Tibial nerve (tissue), 4 donors: ENCODE measurements around the gene SFXN5. TPM values are rescaled to one million over a fixed set of nuclear protein-coding genes. Genes with fewer than 3 reads are reported as not detected.
A peak's percentile ranks its signal among the peaks of the same experiment; 100 is the strongest.

Source experiments
- DNase-seq, 2 donors: peaks; one replicate each; pipeline ENCODE4 v3.0.0-alpha.2; 2019; ENCODE audit warnings: low spot score in 2 of 2
- H3K27ac ChIP-seq, 4 donors: fragments of 200-600 bp; sonication (generic) in 3 of 4; one replicate each; pipeline ENCODE4 v1.5.1; 2017 to 2019; ENCODE audit warnings: mild to moderate bottlenecking in 1 of 4
- H3K27me3 ChIP-seq, 2 donors: fragments of 200-600 bp; sonication (generic) in 1 of 2; one replicate each; pipeline versions ENCODE4 v1.5.1 to v1.6.0; 2017 to 2019
- H3K36me3 ChIP-seq, 3 donors: fragments of 200-600 bp; sonication (generic); one replicate each; pipeline ENCODE4 v1.5.1; 2018 to 2019
- H3K4me1 ChIP-seq, 4 donors: fragments of 200-600 bp; sonication (generic) in 3 of 4; one replicate each; pipeline ENCODE4 v1.5.1; 2017 to 2019
- H3K4me3 ChIP-seq, 4 donors: fragments of 200-600 bp; sonication (generic) in 3 of 4; one replicate each; pipeline ENCODE4 v1.5.1; 2017 to 2019; ENCODE audit warnings: mild to moderate bottlenecking in 1 of 4, moderate library complexity in 1 of 4
- H3K9me3 ChIP-seq, 4 donors: fragments of 200-600 bp; sonication (generic) in 3 of 4; one replicate each; pipeline ENCODE4 v1.5.1; 2017 to 2019
- CTCF ChIP-seq, 5 experiments: fragments of 200-600 bp in 3 of 5; fragments of 450-650 bp in 2 of 5; sonication (generic) in 3 of 5; IDR thresholded peaks; one replicate each; pipeline ENCODE4 v1.5.1; 2016 to 2019; ENCODE audit warnings: antibody characterized with exemption in 5 of 5, mild to moderate bottlenecking in 3 of 5, moderate library complexity in 2 of 5
- EP300 ChIP-seq, 2 donors: sonication (generic); formaldehyde crosslinking; IDR thresholded peaks; one replicate each; pipeline ENCODE4 v1.6.1; 2017; ENCODE audit warnings: antibody characterized with exemption in 2 of 2, mild to moderate bottlenecking in 1 of 2
- POLR2A ChIP-seq, 2 donors: fragments of 450-650 bp; IDR thresholded peaks; one replicate each; pipeline ENCODE4 v1.6.1; 2017; ENCODE audit warnings: antibody characterized with exemption in 2 of 2, mild to moderate bottlenecking in 2 of 2, moderate library complexity in 2 of 2
- WGBS, 2 donors: methylation state at CpG; one replicate each; pipeline ENCODE4 v1.1.5; 2018; 5-methylcytosine and 5-hydroxymethylcytosine counted together
- total RNA-seq, 4 donors: library from RNA; depleted of rRNA; stranded (reverse); fragments of >200 nt; gene quantifications; one replicate each; pipeline ENCODE4 v1.1.0, GENCODE V29; 2016

SFXN5 gene
- total RNA-seq, 4 donors from 2014 or later, result 13.8 to 58.1 (median 21.7) TPM

GRCh38 chr2:72915320-72915906, 156.1 kb downstream of the SFXN5 start:
- Histone ChIP-seq H3K27me3 (peaks cover 7 to 99% of the 10 kb centered on the region in 2 donors), H3K9me3 (no peaks in the 10 kb centered on the region), H3K36me3 (no peaks in the 10 kb centered on the region), H3K4me3 (peak overlapping the region in 2 of 4 donors; percentile 39 to 47), H3K27ac (no peak overlapping the region), H3K4me1 (peaks cover 0 to 53% (median 43%) of the 10 kb centered on the region in 4 donors)
- TF ChIP-seq CTCF (IDR thresholded peaks at IDR 0.05) (no peak), EP300 (IDR thresholded peaks at IDR 0.05) (no peak), POLR2A (IDR thresholded peaks at IDR 0.05) (no peak)
- WGBS, 2 donors, result 4 to 8% methylated on average over 23 to 26 of the region's 26 CpGs
- DNase-seq, result no peak

DNA sequence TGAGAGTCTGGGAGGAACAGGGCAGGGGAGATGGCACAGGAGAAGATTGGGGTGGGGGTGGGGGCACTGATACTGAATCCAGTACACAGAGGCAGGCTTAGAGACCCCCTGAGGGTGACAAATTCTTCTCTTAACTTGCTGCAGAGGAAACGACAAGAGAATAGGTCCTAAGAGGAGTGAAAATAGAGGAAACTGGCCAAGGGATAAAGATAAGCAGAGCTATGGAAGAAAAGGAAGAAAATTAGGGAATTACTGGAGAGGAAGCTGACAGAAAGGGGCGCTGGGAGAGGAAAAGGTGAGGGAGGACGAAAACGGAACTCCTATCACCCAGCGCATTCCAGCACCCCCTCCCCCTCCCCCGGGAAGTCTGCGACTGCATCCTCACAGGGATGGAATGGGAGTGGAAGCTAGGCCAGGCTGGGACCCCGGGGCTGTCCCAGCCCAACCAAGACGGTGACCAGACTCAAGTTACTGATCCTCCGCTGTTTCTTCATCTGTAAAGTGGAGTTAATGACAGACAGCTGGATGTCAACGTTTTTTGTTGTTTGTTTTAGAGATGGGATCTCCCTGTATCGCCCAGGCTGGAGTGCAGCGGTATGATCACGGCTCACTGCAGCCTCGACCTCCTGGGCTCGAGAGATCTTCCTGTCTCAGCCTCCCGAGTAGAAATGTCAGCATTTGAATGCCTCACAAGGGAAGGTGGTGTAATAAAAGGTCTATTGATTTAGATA, 156.8 kb downstream of the SFXN5 start:
- DNase-seq, result no peak

GRCh38 chr2:72914206-72914559, 157.3 kb downstream of the SFXN5 start:
- Histone ChIP-seq H3K4me1 (peaks cover 0 to 44% (median 35%) of the 10 kb centered on the region in 4 donors), H3K36me3 (no peaks in the 10 kb centered on the region), H3K27ac (no peak overlapping the region), H3K27me3 (peaks cover 5 to 99% of the 10 kb centered on the region in 2 donors), H3K4me3 (no peak overlapping the region), H3K9me3 (no peaks in the 10 kb centered on the region)
- no peak for TF ChIP-seq POLR2A (IDR thresholded peaks at IDR 0.05)
- no peak for TF ChIP-seq EP300 (IDR thresholded peaks at IDR 0.05)
- TF ChIP-seq CTCF (IDR thresholded peaks at IDR 0.05), result no peak
- 5 to 8% methylated on average over 7 of the region's 7 CpGs for WGBS, 2 donors
- no peak for DNase-seq

More for the DNA sequence above, 156.8 kb downstream of the SFXN5 start:
- no peaks in the 10 kb centered on the region for H3K36me3 ChIP-seq
- H3K9me3 ChIP-seq, result no peaks in the 10 kb centered on the region
- H3K4me3 ChIP-seq, result no peak overlapping the region
- H3K4me1 ChIP-seq, result peaks cover 0 to 47% (median 36%) of the 10 kb centered on the region in 4 donors
- TF ChIP-seq EP300 (IDR thresholded peaks at IDR 0.05) (no peak), CTCF (IDR thresholded peaks at IDR 0.05) (no peak), POLR2A (IDR thresholded peaks at IDR 0.05) (no peak)
- no peak overlapping the region for H3K27ac ChIP-seq
- WGBS, 2 donors, result 4 to 12% methylated on average over 17 of the region's 17 CpGs
- H3K27me3 ChIP-seq, result peaks cover 7 to 99% of the 10 kb centered on the region in 2 donors

GRCh38 chr2:72913486-72914205, 157.9 kb downstream of the SFXN5 start:
- Histone ChIP-seq H3K27me3 (peaks cover 4 to 99% of the 10 kb centered on the region in 2 donors), H3K9me3 (no peaks in the 10 kb centered on the region), H3K4me1 (peaks cover 0 to 41% (median 34%) of the 10 kb centered on the region in 4 donors), H3K4me3 (no peak overlapping the region), H3K36me3 (no peaks in the 10 kb centered on the region), H3K27ac (no peak overlapping the region)
- TF ChIP-seq EP300 (IDR thresholded peaks at IDR 0.05) (no peak), CTCF (IDR thresholded peaks at IDR 0.05) (no peak), POLR2A (IDR thresholded peaks at IDR 0.05) (no peak)
- 22 to 29% methylated on average over 7 of the region's 7 CpGs for WGBS, 2 donors
- DNase-seq, result no peak
